Right ventricle myocardium inferior (tissue), 1 donor: Measurements from ENCODE around the gene SUFU. TPM values are rescaled to one million over a fixed set of nuclear protein-coding genes. Genes with fewer than 3 reads are reported as not detected.

Source experiments
- ATAC-seq: fragments of 200-7000 bp; cut with Tn5 transposase; one replicate; pipeline ENCODE4 v1.9.1; 2020; ENCODE audit warnings: mild to moderate bottlenecking, moderate library complexity
- DNase-seq: peaks from one replicate; pipeline ENCODE4 v3.0.0; 2021; ENCODE audit errors: missing footprints
- intact Hi-C: fragments of 100-400 bp; cut with DNase I; formaldehyde crosslinking; loops from one replicate; pipeline ENCODE4 v1.11.0; 2022
- total RNA-seq: library from RNA; stranded (reverse); fragmentation: NEBNext Ultra II Directional; extraction: Animal tissue kit (Norgen Biotek cat#: 25700); gene quantifications from one replicate; pipeline ENCODE4 v1.2.1, GENCODE V29; 2021
- donor health status: DM: no; HTN: yes; CAD: no; lungs with severe emphysema.

The SUFU gene
- total RNA-seq, 1 donor from 2014 or later: 7.8 TPM

GRCh38 chr10:102537948-102538347, 34.2 kb downstream of the SUFU start:
- intact Hi-C loops: no loop called here
- DNase-seq (no peak), ATAC-seq (no peak)

GRCh38 chr10:102538811-102539210, 35.0 kb downstream of the SUFU start:
- ATAC-seq (no peak), DNase-seq (no peak)
- intact Hi-C loops: no loop called here

GRCh38 chr10:102540023-102540422, 36.3 kb downstream of the SUFU start:
- ATAC-seq (no peak), DNase-seq (no peak)
- intact Hi-C loops: no loop called here

- DNase-seq: no peak
- intact Hi-C loops: no loop called here
- no peak for ATAC-seq
These were observed 39.1 kb downstream of the SUFU start for GRCh38 chr10:102542800-102543418.

- DNase-seq: no peak
- intact Hi-C loops: no loop called here
- ATAC-seq: no peak
These were observed 41.6 kb downstream of the SUFU start for GRCh38 chr10:102545265-102545871.

- ATAC-seq: no peak
- DNase-seq: no peak
- intact Hi-C loops: no loop called here
These were observed 42.2 kb downstream of the SUFU start for GRCh38 chr10:102545997-102546396.

GRCh38 chr10:102546606-102547320, 43.0 kb downstream of the SUFU start:
- DNase-seq (no peak), ATAC-seq (no peak)
- intact Hi-C loops: no loop called here

GRCh38 chr10:102549549-102549948, 45.8 kb downstream of the SUFU start:
- intact Hi-C loops: no loop called here
- DNase-seq (no peak), ATAC-seq (no peak)

GRCh38 chr10:102550636-102551210, 47.0 kb downstream of the SUFU start:
- intact Hi-C loops: no loop called here
- DNase-seq: no peak
- ATAC-seq: no peak

GRCh38 chr10:102552533-102552932, 48.8 kb downstream of the SUFU start:
- no peak for ATAC-seq
- DNase-seq: no peak
- intact Hi-C loops: no loop called here

- ATAC-seq (no peak), DNase-seq (no peak)
- intact Hi-C loops: no loop called here
These were observed 50.0 kb downstream of the SUFU start for GRCh38 chr10:102553771-102554170.

GRCh38 chr10:102554531-102554930, 50.8 kb downstream of the SUFU start:
- no peak for ATAC-seq
- intact Hi-C loops: no loop called here
- no peak for DNase-seq

- intact Hi-C loops: no loop called here
- DNase-seq: no peak
- no peak for ATAC-seq
These were observed 52.1 kb downstream of the SUFU start for GRCh38 chr10:102555781-102556328.

GRCh38 chr10:102557569-102557968, 53.8 kb downstream of the SUFU start:
- DNase-seq (no peak), ATAC-seq (no peak)
- intact Hi-C loops: no loop called here

GRCh38 chr10:102559764-102560163, 56.0 kb downstream of the SUFU start:
- no peak for DNase-seq
- no peak for ATAC-seq
- intact Hi-C loops: no loop called here

GRCh38 chr10:102564209-102564834, 60.5 kb downstream of the SUFU start:
- no peak for ATAC-seq
- no peak for DNase-seq
- intact Hi-C loops: no loop called here

GRCh38 chr10:102565793-102566192, 62.0 kb downstream of the SUFU start:
- no peak for DNase-seq
- intact Hi-C loops: no loop called here
- no peak for ATAC-seq

GRCh38 chr10:102578782-102579181, 75.0 kb downstream of the SUFU start:
- DNase-seq (no peak), ATAC-seq (no peak)
- intact Hi-C loops: no loop called here

GRCh38 chr10:102579328-102579727, 75.6 kb downstream of the SUFU start:
- DNase-seq: no peak
- no peak for ATAC-seq
- intact Hi-C loops: no loop called here
